HepG2 (cell line): Measurements from ENCODE around the gene GTF2H4. TPM values are rescaled to one million over a fixed set of nuclear protein-coding genes. Genes with fewer than 3 reads are reported as not detected.

ENCODE experiments used
- ATAC-seq: fragments of 200-7000 bp; cut with Tn5 transposase; 3 replicates; pipeline ENCODE4 v1.9.1; 2020; ENCODE audit warnings: mild to moderate bottlenecking, moderate library complexity
- BruUV-seq: library from RNA; stranded (reverse); fragments of 400-500 nt; replicated peaks from 2 replicates; lab custom pipeline; 2021; lab: Mats Ljungman, UMichigan
- CTCF ChIA-PET: fragments of 300-600 bp; formaldehyde crosslinking; extraction: SDS; loops from one replicate; lab custom pipeline; 2021; ENCODE audit warnings: low total read pairs, inconsistent platforms, low intra/inter-chr PET ratio; lab: Yijun Ruan, JAX
- POLR2A ChIA-PET: fragments of 350-600 bp; sonication (Branson Sonifier 250); formaldehyde crosslinking; loops from one replicate; lab custom pipeline; 2020; ENCODE audit warnings: antibody characterized with exemption, inconsistent platforms; lab: Yijun Ruan, JAX
- DNase-seq: peaks from one replicate; pipeline ENCODE4 v3.0.0-alpha.2; 2015; ENCODE audit warnings: low spot score
- FAIRE-seq: peaks from 3 replicates; lab custom pipeline; 2011; peaks lifted over from hg19 to GRCh38; lab: Jason Lieb, UNC
- H2AFZ ChIP-seq: one replicate; pipeline ENCODE4 v1.6.1; 2011; ENCODE audit warnings: low read length, inconsistent platforms
- H3K27ac ChIP-seq: fragments of 300-600 bp; 3 replicates; pipeline ENCODE4 v1.8.0; 2011; ENCODE audit warnings: mixed run types, mild to moderate bottlenecking, mixed read lengths, low read length, inconsistent platforms; ENCODE audit not compliant: insufficient read depth; ENCODE audit errors: extremely low read length
- H3K27me3 ChIP-seq, 2 experiments: fragments of 200-600 bp in 1 of 2; 2 replicates in 1 of 2; 3 replicates in 1 of 2; pipeline versions ENCODE4 v1.6.0 to v1.8.0; 2011; ENCODE audit warnings: low read length in 2 of 2, mild to moderate bottlenecking in 2 of 2, moderate library complexity in 2 of 2, inconsistent platforms in 1 of 2; ENCODE audit not compliant: insufficient read depth in 2 of 2, control insufficient read depth in 1 of 2
- H3K36me3 ChIP-seq, 2 experiments: fragments of 200-600 bp in 1 of 2; replicated peaks in 1 of 2; 2 replicates in 1 of 2; 3 replicates in 1 of 2; pipeline versions ENCODE4 v1.5.1 to v1.8.0; 2011; ENCODE audit warnings: low read length in 2 of 2, inconsistent platforms in 1 of 2; ENCODE audit not compliant: insufficient read depth in 2 of 2, control insufficient read depth in 1 of 2
- H3K4me1 ChIP-seq: 2 replicates; pipeline ENCODE4 v1.5.1; 2012; ENCODE audit warnings: low read length, inconsistent platforms; ENCODE audit not compliant: insufficient read depth
- H3K4me2 ChIP-seq: 2 replicates; pipeline ENCODE4 v1.6.0; 2011; ENCODE audit warnings: low read depth, low read length, inconsistent platforms
- H3K4me3 ChIP-seq, 3 experiments: fragments of 200-600 bp in 1 of 3; sonication (generic), shearing (Covaris generic) in 1 of 3; replicated peaks in 1 of 3; 2 replicates each; pipeline ENCODE4 v1.5.1; 2011 to 2016; ENCODE audit warnings: low read length in 3 of 3, inconsistent platforms in 2 of 3, low read depth in 2 of 3, mild to moderate bottlenecking in 2 of 3, control low read depth in 1 of 3, mixed read lengths in 1 of 3; ENCODE audit not compliant: insufficient read depth in 1 of 3
- H3K79me2 ChIP-seq: one replicate; pipeline ENCODE4 v1.6.1; 2011; ENCODE audit warnings: low read length, inconsistent platforms; ENCODE audit not compliant: insufficient read depth
- H3K9ac ChIP-seq: 2 replicates; pipeline ENCODE4 v1.6.0; 2011; ENCODE audit warnings: mild to moderate bottlenecking, low read depth, low read length, inconsistent platforms; ENCODE audit not compliant: insufficient read depth
- H3K9me3 ChIP-seq: 2 replicates; pipeline ENCODE4 v1.5.1; 2012; ENCODE audit warnings: mild to moderate bottlenecking, low read length
- H4K20me1 ChIP-seq: 2 replicates; pipeline ENCODE4 v1.6.0; 2011; ENCODE audit warnings: inconsistent platforms, mild to moderate bottlenecking, low read length, moderate library complexity; ENCODE audit not compliant: insufficient read depth
- BCL3 ChIP-seq: sonication (generic); formaldehyde crosslinking; IDR thresholded peaks from 2 replicates; pipeline ENCODE4 v1.5.1; 2020; ENCODE audit warnings: mild to moderate bottlenecking, missing genetic modification reagents, moderate library complexity
- BRD4 ChIP-seq: sonication (generic); formaldehyde crosslinking; IDR thresholded peaks from 2 replicates; pipeline ENCODE4 v1.4.0; 2020; ENCODE audit warnings: missing genetic modification reagents
- GATAD2A ChIP-seq: IDR thresholded peaks from 2 replicates; pipeline ENCODE4 v1.6.1; 2016
- JUND ChIP-seq: sonication (generic); formaldehyde crosslinking; IDR thresholded peaks from 2 replicates; pipeline ENCODE4 v1.8.0; 2022; ENCODE audit warnings: mild to moderate bottlenecking, missing genetic modification reagents
- KLF9 ChIP-seq: IDR thresholded peaks from 2 replicates; pipeline ENCODE4 v1.6.1; 2016; ENCODE audit warnings: low read depth
- MBD4 ChIP-seq: IDR thresholded peaks from 2 replicates; pipeline ENCODE4 v1.6.1; 2012; ENCODE audit warnings: low read length, inconsistent platforms, borderline replicate concordance
- MIER3 ChIP-seq: IDR thresholded peaks from 2 replicates; pipeline ENCODE4 v1.6.1; 2016; ENCODE audit warnings: missing compliant biosample characterization, borderline replicate concordance
- TSC22D2 ChIP-seq: sonication (generic); formaldehyde crosslinking; IDR thresholded peaks from 2 replicates; pipeline ENCODE4 v1.5.1; 2020; ENCODE audit warnings: missing genetic modification reagents, mild to moderate bottlenecking, borderline replicate concordance
- UBTF ChIP-seq: sonication (generic); formaldehyde crosslinking; IDR thresholded peaks from 2 replicates; pipeline ENCODE4 v1.4.0; 2020; ENCODE audit warnings: mild to moderate bottlenecking, missing genetic modification reagents
- ZBTB20 ChIP-seq: sonication (generic); formaldehyde crosslinking; IDR thresholded peaks from 2 replicates; pipeline ENCODE4 v1.8.1; 2023; ENCODE audit warnings: missing genetic modification reagents, low read depth, mild to moderate bottlenecking, borderline replicate concordance
- ZBTB42 ChIP-seq: sonication (generic); formaldehyde crosslinking; IDR thresholded peaks from 2 replicates; pipeline ENCODE4 v1.5.0; 2020; ENCODE audit warnings: mild to moderate bottlenecking, missing genetic modification reagents
- ZNF18 ChIP-seq: sonication (generic); formaldehyde crosslinking; IDR thresholded peaks from 2 replicates; pipeline ENCODE4 v1.8.0; 2022; ENCODE audit warnings: mild to moderate bottlenecking, missing genetic modification reagents; ENCODE audit not compliant: insufficient replicate concordance
- WGBS: methylation state at CpG from one replicate; pipeline ENCODE4 v1.1.6; 2017; ENCODE audit warnings: low lambda C conversion rate; 5-methylcytosine and 5-hydroxymethylcytosine counted together
- in situ Hi-C: cut with HindIII; loops from 2 replicates; pipeline ENCODE4 v1.10.0; 2017; ENCODE audit warnings: low pct_unique_long_range_greater_than_20kb; ENCODE audit not compliant: extremely low pct_ligation_motif_present
- intact Hi-C: fragments of 100-400 bp; cut with micrococcal nuclease; formaldehyde crosslinking; loops from one replicate; pipeline ENCODE4 v1.10.0; 2022; ENCODE audit not compliant: unreplicated experiment
- polyA plus RNA-seq, 8 experiments: library from polyadenylated mRNA; depleted of rRNA in 3 of 8; stranded (reverse) in 7 of 8; unstranded in 1 of 8; fragments of >200 nt; fragmentation: Illumina TruSeq in 4 of 8; extraction: Trizol in 4 of 8; gene quantifications; 2 replicates each; pipeline versions ENCODE4 v1.2.1 to v1.2.3, GENCODE V29; 2011 to 2016; ENCODE audit warnings: low read depth in 4 of 8, missing spikeins in 1 of 8, mixed read lengths in 1 of 8; ENCODE audit not compliant: insufficient read depth in 1 of 8
- total RNA-seq, 5 experiments: library from RNA; depleted of rRNA; stranded (reverse); fragments of >200 nt; fragmentation: Illumina TruSeq; extraction: Trizol; gene quantifications; 2 replicates each; pipeline ENCODE4 v1.2.3, GENCODE V29; 2016; ENCODE audit warnings: low read depth in 1 of 5
- TF ChIP-seq, protein P1 (sequence below): sonication (generic); formaldehyde crosslinking; IDR thresholded peaks from 2 replicates; pipeline ENCODE4 v1.9.0; 2022; ENCODE audit warnings: low read depth, missing genetic modification reagents
- TF ChIP-seq, protein P2 (sequence below): sonication (generic); formaldehyde crosslinking; IDR thresholded peaks from 2 replicates; pipeline ENCODE4 v1.4.0; 2020; ENCODE audit warnings: missing genetic modification reagents

Gene GTF2H4
- total and polyA plus RNA-seq, 2 of the 13 experiments (the other 11 are each of a cell fraction or from before 2014, with no cell fraction given), result 15.9 to 49.3 TPM

- peaks cover 4% of the 10 kb centered on the region; the same call in 1 of the 2 replicates for H4K20me1 ChIP-seq
- H2AFZ ChIP-seq, result no peak within 1 kb of the TSS
- H3K27ac ChIP-seq, result peak within 1 kb of the TSS; percentile 44
- peak within 1 kb of the TSS; percentile 90 for H3K4me2 ChIP-seq
- peaks cover 6 to 27% of the 10 kb centered on the region in 2 experiments for H3K27me3 ChIP-seq
- H3K9me3 ChIP-seq, result no peaks in the 10 kb centered on the region
- intact Hi-C loops, result no loop called here
- ChIA-PET CTCF (no interaction called here), POLR2A (interaction anchor here (0.7 to 5.9 kb wide), 14 partner anchors 12 to 266 kb away, joined by 3 to 45 read pairs (median 7); partner anchors contain the start of genes GTF2H4, IER3, MDC1 and MRPS18B)
- ATAC-seq (peak; percentile 57), FAIRE-seq (no peak), DNase-seq (peak; percentile 38)
- peaks cover 19% of the 10 kb centered on the region for H3K79me2 ChIP-seq
- H3K4me1 ChIP-seq, result peaks cover 56% of the 10 kb centered on the region
- no TSS peak for BruUV-seq
- in situ Hi-C loops, result no loop called here
- peak within 1 kb of the TSS; percentile 65 for H3K9ac ChIP-seq
- peak within 1 kb of the TSS; percentile 80 to 91 (median 82) for H3K4me3 ChIP-seq
- peaks cover 1 to 5% of the 10 kb centered on the region in 2 experiments; a peak in 2 of 5 replicates for H3K36me3 ChIP-seq
- WGBS, result under 1% methylated on average over 34 of the region's 62 CpGs
- 0 out of 2 replicates have a peak, but pooled peaks have one; percentile 27 for TF ChIP-seq ZBTB20
- TF ChIP-seq GATAD2A (CRISPR knock-in tag), result no peak
- TF ChIP-seq TSC22D2 (CRISPR knock-in tag), result no peak
- TF ChIP-seq, protein P1, sequence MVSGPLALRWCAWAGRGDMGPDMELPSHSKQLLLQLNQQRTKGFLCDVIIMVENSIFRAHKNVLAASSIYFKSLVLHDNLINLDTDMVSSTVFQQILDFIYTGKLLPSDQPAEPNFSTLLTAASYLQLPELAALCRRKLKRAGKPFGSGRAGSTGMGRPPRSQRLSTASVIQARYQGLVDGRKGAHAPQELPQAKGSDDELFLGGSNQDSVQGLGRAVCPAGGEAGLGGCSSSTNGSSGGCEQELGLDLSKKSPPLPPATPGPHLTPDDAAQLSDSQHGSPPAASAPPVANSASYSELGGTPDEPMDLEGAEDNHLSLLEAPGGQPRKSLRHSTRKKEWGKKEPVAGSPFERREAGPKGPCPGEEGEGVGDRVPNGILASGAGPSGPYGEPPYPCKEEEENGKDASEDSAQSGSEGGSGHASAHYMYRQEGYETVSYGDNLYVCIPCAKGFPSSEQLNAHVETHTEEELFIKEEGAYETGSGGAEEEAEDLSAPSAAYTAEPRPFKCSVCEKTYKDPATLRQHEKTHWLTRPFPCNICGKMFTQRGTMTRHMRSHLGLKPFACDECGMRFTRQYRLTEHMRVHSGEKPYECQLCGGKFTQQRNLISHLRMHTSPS (CRISPR knock-in tag), result no peak
- TF ChIP-seq UBTF (CRISPR knock-in tag), result peak; percentile 71
- TF ChIP-seq, protein P2, sequence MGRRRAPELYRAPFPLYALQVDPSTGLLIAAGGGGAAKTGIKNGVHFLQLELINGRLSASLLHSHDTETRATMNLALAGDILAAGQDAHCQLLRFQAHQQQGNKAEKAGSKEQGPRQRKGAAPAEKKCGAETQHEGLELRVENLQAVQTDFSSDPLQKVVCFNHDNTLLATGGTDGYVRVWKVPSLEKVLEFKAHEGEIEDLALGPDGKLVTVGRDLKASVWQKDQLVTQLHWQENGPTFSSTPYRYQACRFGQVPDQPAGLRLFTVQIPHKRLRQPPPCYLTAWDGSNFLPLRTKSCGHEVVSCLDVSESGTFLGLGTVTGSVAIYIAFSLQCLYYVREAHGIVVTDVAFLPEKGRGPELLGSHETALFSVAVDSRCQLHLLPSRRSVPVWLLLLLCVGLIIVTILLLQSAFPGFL (CRISPR knock-in tag), result no peak
- 0 out of 2 replicates have a peak, but pooled peaks have one; percentile 9 for TF ChIP-seq ZBTB42
- TF ChIP-seq MIER3 (CRISPR knock-in tag), result no peak; the same call in 1 of the 2 replicates
- TF ChIP-seq BCL3, result no peak
- TF ChIP-seq BRD4 (CRISPR knock-in tag), result no peak
- no peak for TF ChIP-seq KLF9 (CRISPR knock-in tag)
- peak; percentile 5 for TF ChIP-seq ZNF18 (CRISPR knock-in tag)
- TF ChIP-seq MBD4, result no peak
- 0 out of 2 replicates have a peak, but pooled peaks have one; percentile 18 for TF ChIP-seq JUND
Observed at GRCh38 chr6:30883685-30884520, 24.1 kb upstream of the GTF2H4 start, which contains the start of gene DDR1. Gene DDR1 (plus strand): TSS chr6:30884519. CDS start chr6:30888730, 4,211 bp downstream.
